T follicular helper cell (primary cell): ENCODE data around the gene ENOX2.

Source experiments
- DNase-seq: peaks from one replicate; pipeline ENCODE4 v3.0.0-alpha.2; 2020; ENCODE audit warnings: low read depth

Gene ENOX2

DNA sequence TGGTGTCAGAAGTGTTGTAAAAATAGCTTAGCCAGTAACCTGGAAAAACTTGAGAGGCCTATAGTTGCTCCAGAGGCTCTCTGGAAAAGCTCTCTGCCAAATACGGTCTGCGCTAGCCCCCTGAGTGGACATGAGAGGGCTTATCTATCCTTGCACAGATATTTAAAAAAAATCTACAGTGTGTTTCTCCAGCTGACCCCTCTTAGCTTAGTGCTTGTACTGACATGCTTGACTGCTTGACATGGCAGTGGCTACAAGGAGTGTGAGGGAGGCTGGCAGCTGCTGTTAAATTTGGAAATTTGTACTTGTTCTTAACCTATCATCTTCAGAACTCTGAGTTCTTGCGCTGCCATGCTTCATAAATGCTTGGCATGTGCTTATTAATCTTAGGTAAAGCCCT is 272.0 kb downstream of the ENOX2 start:
- DNase-seq = no peak

GRCh38 chrX:130628516-130628915 is 274.5 kb downstream of the ENOX2 start:
- DNase-seq = no peak

DNA sequence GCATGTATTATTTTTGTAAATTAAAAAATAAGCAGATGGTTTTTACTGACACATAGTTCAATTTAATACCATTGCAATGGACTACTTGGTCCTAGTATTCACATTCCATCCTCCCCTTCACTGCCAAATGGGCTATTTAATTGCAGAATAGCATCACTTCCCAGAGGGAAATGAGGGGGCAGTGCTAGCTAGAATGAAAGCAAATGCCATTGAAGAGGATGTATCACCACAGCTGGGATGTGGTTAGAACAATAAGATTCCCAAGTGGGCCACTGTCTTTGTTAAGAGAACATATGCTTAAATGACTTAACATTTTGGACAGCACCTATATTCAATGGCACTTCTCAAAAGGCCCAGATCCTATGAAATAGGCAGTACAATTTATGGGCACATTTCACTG is 276.5 kb downstream of the ENOX2 start:
- DNase-seq = no peak

DNA sequence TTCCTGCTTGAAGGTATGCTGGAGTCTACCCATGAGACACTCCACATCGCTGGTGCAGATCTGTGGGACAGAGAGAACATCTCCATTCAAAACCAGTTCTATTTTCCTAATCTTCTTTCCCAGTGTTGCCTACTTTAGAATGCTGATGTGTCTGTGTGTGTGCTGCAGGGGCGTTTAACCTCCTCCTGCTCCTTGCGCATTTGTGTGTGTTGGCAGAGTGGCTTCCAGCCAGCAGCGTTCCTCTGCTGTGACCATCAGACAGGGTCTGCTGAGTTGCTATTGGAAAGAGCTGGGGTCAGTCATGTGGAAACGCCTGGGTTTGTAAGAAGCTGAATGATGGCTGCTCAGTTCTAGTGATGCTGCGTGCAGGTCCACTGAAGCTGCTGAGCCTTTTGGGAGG is 277.6 kb downstream of the ENOX2 start:
- DNase-seq = no peak

DNA sequence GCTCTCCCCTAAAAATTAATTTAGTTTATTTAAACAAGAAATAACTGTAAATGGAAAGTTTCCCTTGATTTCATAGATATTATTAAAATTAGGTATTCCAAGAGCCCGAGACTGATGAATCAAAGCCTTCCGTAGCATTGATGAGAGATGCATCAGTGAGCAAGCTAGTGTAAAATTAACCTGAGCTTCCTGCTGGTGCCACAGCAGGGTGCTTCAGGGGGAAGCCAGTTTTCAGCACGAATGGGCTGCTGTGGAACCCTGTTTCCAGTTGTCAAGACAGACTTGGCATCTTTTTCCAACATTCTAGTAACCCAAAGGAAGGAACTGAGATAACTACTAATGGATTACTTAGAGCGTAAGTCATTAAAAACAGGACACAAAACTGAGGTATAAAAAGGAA is 279.5 kb downstream of the ENOX2 start:
- no peak for DNase-seq

DNA sequence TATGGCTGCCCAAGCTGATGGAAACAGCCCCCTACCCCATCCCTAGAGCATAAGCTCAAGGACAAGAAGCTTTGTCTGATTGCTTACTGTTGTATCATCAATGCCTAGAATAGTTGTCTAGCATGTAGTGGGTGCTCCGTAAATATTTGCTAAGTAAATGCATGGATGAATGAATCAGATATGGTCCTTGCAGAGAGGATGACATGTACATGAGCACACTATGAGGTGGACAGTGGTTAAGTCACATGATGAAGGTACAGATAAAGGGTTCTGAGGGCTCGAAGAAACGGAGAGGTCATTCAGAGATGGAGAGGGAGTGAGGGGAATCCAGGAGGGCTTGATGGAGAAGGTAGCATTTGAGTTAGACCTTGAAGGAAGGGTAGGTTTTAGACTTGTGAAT is 287.1 kb downstream of the ENOX2 start:
- DNase-seq = no peak

DNA sequence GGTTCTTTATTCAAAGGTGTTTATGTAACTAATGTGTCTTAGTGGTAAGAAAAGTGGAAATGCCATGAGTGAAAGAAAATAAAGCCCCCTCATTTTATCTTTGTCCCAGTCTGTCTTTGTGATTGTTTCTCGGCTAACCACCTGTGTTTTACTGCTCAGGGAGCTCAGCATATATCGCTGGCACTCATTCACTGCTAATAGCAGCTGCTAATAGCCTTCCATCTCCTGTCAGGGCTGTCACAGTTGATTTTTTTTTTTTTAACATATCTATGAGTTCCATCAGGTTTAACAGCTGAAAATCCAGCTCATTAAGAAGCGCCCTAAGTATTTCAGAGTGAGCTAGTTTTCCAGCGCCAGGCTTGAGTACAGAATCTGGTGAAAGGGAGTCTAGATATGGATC is 295.6 kb downstream of the ENOX2 start:
- no peak for DNase-seq

DNA sequence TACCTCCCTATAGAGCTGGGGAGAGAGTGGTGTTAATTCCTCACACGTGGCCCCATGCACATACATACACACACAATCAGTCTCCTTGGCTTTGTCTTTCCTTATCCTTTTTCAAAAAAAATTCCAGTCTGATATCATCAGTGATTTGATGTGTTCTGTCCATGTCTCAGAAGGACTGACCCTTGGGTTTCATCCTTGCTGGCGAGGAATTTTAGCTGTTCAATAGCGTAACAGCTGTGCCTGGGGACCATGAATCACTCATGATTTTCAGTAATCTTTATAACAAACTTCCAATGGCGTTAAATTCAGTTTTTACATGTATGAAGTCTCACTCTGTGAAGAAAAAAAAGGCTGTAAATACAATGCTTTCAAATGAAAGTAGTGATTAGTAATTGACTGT is 296.6 kb downstream of the ENOX2 start:
- DNase-seq = no peak

GRCh38 chrX:130604882-130605281 is 298.1 kb downstream of the ENOX2 start:
- no peak for DNase-seq

DNA sequence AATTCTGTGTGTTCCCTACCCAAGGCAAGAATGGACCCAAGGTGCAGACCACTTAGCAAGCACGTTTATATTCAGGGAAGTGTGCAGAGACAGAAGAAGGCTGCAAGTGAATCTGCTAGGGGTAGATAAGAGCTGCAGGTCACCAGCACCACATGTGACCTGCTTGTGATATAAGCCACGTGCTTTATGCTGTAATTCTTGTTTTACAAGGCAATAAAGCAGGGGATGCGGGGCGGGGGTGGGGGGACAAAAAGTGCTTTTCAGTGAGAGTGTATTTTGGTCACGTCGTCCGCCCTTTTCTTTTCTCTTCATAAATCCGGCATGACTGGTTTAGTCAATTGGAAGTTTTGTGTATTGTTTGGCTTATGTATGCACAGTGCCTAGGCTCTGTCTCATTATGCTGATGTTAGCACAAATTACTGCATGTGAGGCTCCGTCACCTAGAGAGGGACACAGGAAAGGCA is 308.5 kb downstream of the ENOX2 start:
- DNase-seq = no peak

DNA sequence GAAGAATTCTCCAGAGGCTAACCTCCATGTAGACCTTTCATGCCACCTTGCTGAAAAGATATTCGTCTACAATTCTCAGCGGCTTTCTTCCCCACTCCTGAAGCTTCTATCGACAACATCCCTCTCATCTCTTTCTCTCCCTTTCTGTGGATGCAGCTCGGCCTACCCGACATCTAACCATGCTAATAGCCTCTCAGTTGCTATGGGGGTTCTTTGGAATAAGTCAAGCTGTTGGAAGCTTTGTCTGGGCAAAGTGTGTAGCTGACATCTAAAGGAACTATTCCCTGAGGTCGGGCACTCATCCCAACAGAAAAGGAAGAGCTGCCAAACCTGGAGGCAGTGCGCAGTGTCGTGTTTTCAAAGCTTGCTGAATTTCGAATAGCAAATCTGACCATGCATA is 309.1 kb downstream of the ENOX2 start:
- no peak for DNase-seq

- no peak for DNase-seq
These were observed 310.8 kb downstream of the ENOX2 start for GRCh38 chrX:130592204-130592603.

DNA sequence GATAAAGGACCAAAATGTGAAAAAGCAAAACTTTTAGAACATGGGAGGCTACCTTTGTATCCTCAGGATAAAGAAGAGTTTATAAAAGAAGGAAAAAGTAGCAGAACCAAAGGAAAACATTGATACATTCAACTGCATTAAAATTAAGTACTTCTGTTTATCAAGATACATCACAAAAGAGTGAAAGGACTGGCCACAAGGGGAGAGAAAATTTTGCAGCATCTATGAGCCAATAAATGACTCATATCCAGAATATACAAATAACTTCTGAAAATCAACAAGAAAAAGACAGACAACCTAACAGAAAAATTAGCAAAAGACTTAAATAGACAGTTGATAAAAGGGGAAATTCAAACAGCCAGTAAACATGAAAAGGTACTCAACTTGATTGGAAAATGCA is 324.1 kb downstream of the ENOX2 start:
- DNase-seq = no peak

GRCh38 chrX:130577431-130577830 is 325.6 kb downstream of the ENOX2 start:
- no peak for DNase-seq

- no peak for DNase-seq
These were observed 327.1 kb downstream of the ENOX2 start for GRCh38 chrX:130575831-130576389.
